OCI-LY7 (cell line): ENCODE measurements around the gene PPP6R3. TPM values are rescaled to one million over a fixed set of nuclear protein-coding genes. Genes with fewer than 3 reads are reported as not detected.

Experiments
- BruUV-seq: library from RNA; stranded (reverse); fragments of 400-500 nt; replicated peaks from 2 replicates; lab custom pipeline; 2021; lab: Mats Ljungman, UMichigan
- CTCF ChIA-PET: fragments of 300-600 bp; sonication (Branson Sonifier 250); formaldehyde crosslinking; loops from one replicate; lab custom pipeline; 2022; ENCODE audit warnings: antibody characterized with exemption; ENCODE audit not compliant: unreplicated experiment; lab: Charles Lee
- POLR2A ChIA-PET: fragments of 300-600 bp; sonication (Branson Sonifier 250); formaldehyde crosslinking; loops from one replicate; lab custom pipeline; 2022; ENCODE audit warnings: antibody characterized with exemption; lab: Charles Lee
- DNase-seq: peaks from one replicate; pipeline ENCODE4 v3.0.0-alpha.2; 2015; ENCODE audit warnings: low spot score
- H2AFZ ChIP-seq: fragments of 200-600 bp; sonication (generic), shearing (Covaris generic); 2 replicates; pipeline ENCODE4 v1.6.1; 2014; ENCODE audit warnings: mild to moderate bottlenecking, antibody characterized with exemption, low read length, moderate library complexity
- H3K27ac ChIP-seq: fragments of 200-600 bp; sonication (generic); 2 replicates; pipeline ENCODE4 v1.5.1; 2014; ENCODE audit warnings: mixed run types, low read depth, mild to moderate bottlenecking, moderate library complexity, low read length, inconsistent platforms; ENCODE audit not compliant: poor library complexity, severe bottlenecking
- H3K36me3 ChIP-seq: fragments of 200-600 bp; sonication (generic); 2 replicates; pipeline ENCODE4 v1.6.1; 2014; ENCODE audit warnings: mild to moderate bottlenecking, antibody characterized with exemption, low read length, moderate library complexity, mixed read lengths; ENCODE audit not compliant: insufficient read depth
- H3K4me1 ChIP-seq: fragments of 200-600 bp; sonication (generic); 2 replicates; pipeline ENCODE4 v1.5.1; 2014; ENCODE audit warnings: mild to moderate bottlenecking, low read length; ENCODE audit not compliant: insufficient read depth, poor library complexity, severe bottlenecking
- H3K4me2 ChIP-seq: fragments of 200-600 bp; sonication (generic); 2 replicates; pipeline ENCODE4 v1.6.1; 2014; ENCODE audit warnings: mild to moderate bottlenecking, low read length
- H3K4me3 ChIP-seq: fragments of 200-600 bp; sonication (generic); 2 replicates; pipeline ENCODE4 v1.5.1; 2014; ENCODE audit warnings: mild to moderate bottlenecking, low read depth, low read length; ENCODE audit not compliant: poor library complexity, severe bottlenecking
- H3K79me2 ChIP-seq: fragments of 200-600 bp; sonication (generic); 2 replicates; pipeline ENCODE4 v1.6.1; 2016; ENCODE audit warnings: low read depth, mild to moderate bottlenecking, low read length, moderate library complexity, mixed read lengths; ENCODE audit not compliant: insufficient read depth
- H3K9me2 ChIP-seq: fragments of 200-600 bp; sonication (generic); 2 replicates; pipeline ENCODE4 v1.6.1; 2016; ENCODE audit warnings: mild to moderate bottlenecking, low read length, mixed read lengths; ENCODE audit not compliant: insufficient read depth
- H3K9me3 ChIP-seq: fragments of 200-600 bp; sonication (generic); 2 replicates; pipeline ENCODE4 v1.6.1; 2014; ENCODE audit warnings: mild to moderate bottlenecking, mixed run types, low read length, mixed read lengths
- H4K20me1 ChIP-seq: fragments of 200-600 bp; sonication (generic); 2 replicates; pipeline ENCODE4 v1.6.1; 2014; ENCODE audit warnings: mild to moderate bottlenecking, antibody characterized with exemption, low read length, moderate library complexity, mixed read lengths; ENCODE audit not compliant: insufficient read depth
- EZH2phosphoT487 ChIP-seq: fragments of 200-600 bp; sonication (generic); IDR thresholded peaks from 2 replicates; pipeline ENCODE4 v1.6.1; 2018; ENCODE audit warnings: low read depth, borderline replicate concordance, mild to moderate bottlenecking, mixed run types, antibody characterized with exemption, low read length, moderate library complexity, mixed read lengths
- intact Hi-C: fragments of 100-400 bp; cut with micrococcal nuclease; formaldehyde crosslinking; loops from one replicate; pipeline ENCODE4 v1.10.0; 2022; ENCODE audit not compliant: unreplicated experiment
- small RNA-seq: library from RNA; depleted of rRNA; stranded (forward); fragments of <200 nt; gene quantifications from one replicate; pipeline ENCODE3, GENCODE V24; 2014
- total RNA-seq, 2 experiments: library from RNA; depleted of rRNA in 1 of 2; stranded (reverse); fragments of >200 nt in 1 of 2; shearing (Covaris generic) in 1 of 2; gene quantifications; 2 replicates each; pipeline ENCODE4 v1.2.3, GENCODE V29; 2014 to 2022
- TF ChIP-seq, protein P1 (sequence below): fragments of 200-600 bp; sonication (generic); conservative IDR thresholded peaks from 2 replicates; pipeline ENCODE4 v1.5.1; 2014; ENCODE audit warnings: mild to moderate bottlenecking, antibody characterized with exemption, low read length, moderate library complexity, mixed read lengths

PPP6R3 gene
- total RNA-seq, 2 experiments from 2014 or later = 122 to 151 TPM

DNA sequence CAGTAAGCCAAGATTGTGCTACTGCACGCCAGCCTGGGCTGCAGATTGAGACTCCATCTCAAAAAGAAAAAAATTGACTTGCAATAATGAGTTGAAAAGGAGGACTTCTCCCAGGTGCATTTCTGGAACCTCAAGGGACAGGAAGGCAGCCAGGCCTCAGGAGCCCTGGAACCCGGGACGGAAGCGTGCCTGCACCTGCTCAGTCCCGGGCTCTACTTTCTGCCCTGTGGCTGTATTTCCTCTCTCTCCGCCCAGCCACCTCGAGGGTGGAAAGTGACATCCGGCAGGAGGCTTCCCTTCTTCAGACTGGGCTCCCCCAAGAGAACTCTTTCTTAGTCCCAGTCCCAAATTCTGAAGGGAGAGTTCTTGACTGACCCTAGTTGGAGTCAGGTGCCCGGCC, 203.6 kb downstream of the PPP6R3 start:
- Histone ChIP-seq H3K79me2 (no peaks in the 10 kb centered on the region), H3K36me3 (no peaks in the 10 kb centered on the region), H2AFZ (no peak overlapping the region), H3K4me3 (no peak overlapping the region), H4K20me1 (no peaks in the 10 kb centered on the region), H3K4me2 (no peak overlapping the region), H3K4me1 (no peaks in the 10 kb centered on the region), H3K27ac (no peak overlapping the region), H3K9me3 (no peaks in the 10 kb centered on the region), H3K9me2 (no peaks in the 10 kb centered on the region)
- no peak for DNase-seq
- CTCF ChIA-PET = no interaction called here
- no peak for TF ChIP-seq EZH2phosphoT487
- TF ChIP-seq, protein P1, sequence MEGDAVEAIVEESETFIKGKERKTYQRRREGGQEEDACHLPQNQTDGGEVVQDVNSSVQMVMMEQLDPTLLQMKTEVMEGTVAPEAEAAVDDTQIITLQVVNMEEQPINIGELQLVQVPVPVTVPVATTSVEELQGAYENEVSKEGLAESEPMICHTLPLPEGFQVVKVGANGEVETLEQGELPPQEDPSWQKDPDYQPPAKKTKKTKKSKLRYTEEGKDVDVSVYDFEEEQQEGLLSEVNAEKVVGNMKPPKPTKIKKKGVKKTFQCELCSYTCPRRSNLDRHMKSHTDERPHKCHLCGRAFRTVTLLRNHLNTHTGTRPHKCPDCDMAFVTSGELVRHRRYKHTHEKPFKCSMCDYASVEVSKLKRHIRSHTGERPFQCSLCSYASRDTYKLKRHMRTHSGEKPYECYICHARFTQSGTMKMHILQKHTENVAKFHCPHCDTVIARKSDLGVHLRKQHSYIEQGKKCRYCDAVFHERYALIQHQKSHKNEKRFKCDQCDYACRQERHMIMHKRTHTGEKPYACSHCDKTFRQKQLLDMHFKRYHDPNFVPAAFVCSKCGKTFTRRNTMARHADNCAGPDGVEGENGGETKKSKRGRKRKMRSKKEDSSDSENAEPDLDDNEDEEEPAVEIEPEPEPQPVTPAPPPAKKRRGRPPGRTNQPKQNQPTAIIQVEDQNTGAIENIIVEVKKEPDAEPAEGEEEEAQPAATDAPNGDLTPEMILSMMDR = no peak
- intact Hi-C loops = no loop called here
- POLR2A ChIA-PET = no interaction called here
- no TSS peak for BruUV-seq

DNA sequence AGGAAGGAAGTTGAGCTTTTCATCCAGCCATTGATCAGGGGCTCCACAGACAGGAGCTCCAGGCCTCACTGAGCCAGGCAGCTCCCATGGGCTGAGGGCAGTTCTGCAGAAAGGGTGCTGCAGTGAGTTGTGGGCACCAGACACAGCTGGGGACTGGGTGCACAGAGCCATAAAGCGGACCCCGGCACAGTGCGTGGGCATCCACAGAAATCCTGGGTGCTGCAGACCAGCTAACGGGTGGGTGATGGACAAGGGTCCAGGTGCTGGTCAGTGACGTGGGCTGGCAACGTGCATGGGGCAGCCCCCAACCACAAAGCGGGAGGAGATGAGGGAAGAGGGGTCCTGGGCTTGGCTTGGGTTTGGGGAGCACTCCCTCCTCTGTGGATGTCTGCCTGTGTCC, 204.4 kb downstream of the PPP6R3 start:
- Histone ChIP-seq H3K27ac (no peak overlapping the region), H3K9me2 (no peaks in the 10 kb centered on the region), H3K4me3 (no peak overlapping the region), H3K36me3 (no peaks in the 10 kb centered on the region), H2AFZ (no peak overlapping the region), H4K20me1 (no peaks in the 10 kb centered on the region), H3K4me1 (no peaks in the 10 kb centered on the region), H3K79me2 (no peaks in the 10 kb centered on the region), H3K9me3 (no peaks in the 10 kb centered on the region), H3K4me2 (no peak overlapping the region)
- TF ChIP-seq, protein P1 = no peak
- no peak for TF ChIP-seq EZH2phosphoT487
- intact Hi-C loops = no loop called here
- no peak for DNase-seq
- POLR2A ChIA-PET = no interaction called here
- no TSS peak for BruUV-seq
- CTCF ChIA-PET = no interaction called here

Small RNA genes within 50 kb of the gene (small RNA-seq; reads per million reads assigned to genes)
- not detected for gene NDUFA3P2

Other genes with a start within 250 kb of the PPP6R3 start
- 13.9 and 14.3 TPM in 2 replicates for gene KMT5B, start 247.5 kb upstream of the PPP6R3 start, total RNA-seq (2014; rRNA removed; shearing (Covaris generic))
- gene KMT5B, start 247.5 kb upstream of the PPP6R3 start, total RNA-seq (2022) = 26.3 and 28.8 TPM in 2 replicates
- 53.9 and 81.1 TPM in 2 replicates for gene C11orf24, start 188.8 kb upstream of the PPP6R3 start, total RNA-seq (2014; rRNA removed; shearing (Covaris generic))
- 94.1 and 114 TPM in 2 replicates for gene C11orf24, start 188.8 kb upstream of the PPP6R3 start, total RNA-seq (2022)
- 0.59 and 0.60 TPM in 2 replicates for gene LRP5, start 148.2 kb upstream of the PPP6R3 start, total RNA-seq (2014; rRNA removed; shearing (Covaris generic))
- gene LRP5, start 148.2 kb upstream of the PPP6R3 start, total RNA-seq (2022) = 0.26 TPM in 1 of 2 replicates, not detected in the other
- not detected in 2 replicates for gene GAL, start 223.8 kb downstream of the PPP6R3 start, total RNA-seq (2014; rRNA removed; shearing (Covaris generic))
- not detected in 2 replicates for gene GAL, start 223.8 kb downstream of the PPP6R3 start, total RNA-seq (2022)